Fibroblast of the aortic adventitia (primary cell): ENCODE results near the gene ATP8A2. TPM values are rescaled to one million over a fixed set of nuclear protein-coding genes. Genes with fewer than 3 reads are reported as not detected.

ENCODE experiments used
- DNase-seq: peaks from one replicate; pipeline ENCODE4 v3.0.0-alpha.2; 2010; ENCODE audit warnings: low read depth
- H3K4me3 ChIP-seq: 2 replicates; pipeline ENCODE4 v1.5.1; 2011; ENCODE audit warnings: low read depth, mild to moderate bottlenecking, control low read depth, low read length, moderate library complexity
- CTCF ChIP-seq: IDR thresholded peaks from 2 replicates; pipeline ENCODE4 v1.5.1; 2011; ENCODE audit warnings: mild to moderate bottlenecking, low read length, control low read depth, inconsistent platforms; ENCODE audit not compliant: insufficient read depth
- total RNA-seq: library from RNA; depleted of rRNA; stranded (reverse); fragments of >200 nt; gene quantifications from 2 replicates; pipeline ENCODE4 v1.2.3, GENCODE V29; 2012; ENCODE audit warnings: low replicate concordance

ATP8A2 gene
- total RNA-seq, 1 donor: under 0.01 TPM

DNA sequence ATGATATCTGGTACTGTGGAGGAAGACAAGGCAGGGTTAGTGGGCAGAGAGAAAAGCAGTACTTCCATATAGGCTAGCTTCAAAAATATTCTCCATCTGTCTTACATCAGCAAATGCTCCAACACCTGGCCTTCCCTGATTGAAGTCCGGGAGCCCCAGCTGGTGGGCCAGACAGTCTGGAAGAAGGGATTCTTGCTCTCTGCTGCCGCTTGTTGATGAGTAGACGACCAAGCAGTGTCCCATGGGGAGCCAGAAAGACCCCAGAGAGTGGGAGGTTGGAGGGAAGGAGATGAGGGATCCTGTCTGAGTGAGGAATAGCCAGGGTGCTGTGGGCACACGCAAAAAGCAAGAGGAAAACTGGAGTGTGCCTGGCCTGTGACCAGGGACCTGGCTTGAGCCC lies 95.1 kb downstream of the ATP8A2 start:
- no peak for TF ChIP-seq CTCF
- no peak overlapping the region for H3K4me3 ChIP-seq
- no peak for DNase-seq

GRCh38 chr13:25468325-25469168 lies 96.8 kb downstream of the ATP8A2 start:
- no peak overlapping the region for H3K4me3 ChIP-seq
- DNase-seq: no peak
- no peak for TF ChIP-seq CTCF

DNA sequence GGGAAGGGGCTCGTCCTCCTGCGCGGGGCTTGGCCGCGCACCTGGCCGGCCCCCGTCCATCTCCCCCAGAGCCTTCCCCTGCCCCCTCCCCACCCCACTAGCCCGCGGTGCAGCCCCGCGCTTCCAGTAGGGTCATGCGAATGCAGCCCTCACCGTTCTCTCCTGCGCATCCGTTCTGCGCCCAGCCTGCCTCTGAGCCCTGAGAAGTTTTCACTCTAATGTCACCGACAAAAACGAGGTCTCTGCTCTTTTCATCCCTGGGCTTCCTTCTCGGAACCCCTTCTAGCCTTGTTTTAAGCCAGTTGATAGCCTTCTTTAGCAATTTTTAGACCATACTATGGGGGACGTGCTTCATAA lies 97.4 kb downstream of the ATP8A2 start:
- H3K4me3 ChIP-seq: no peak overlapping the region
- DNase-seq: no peak

DNA sequence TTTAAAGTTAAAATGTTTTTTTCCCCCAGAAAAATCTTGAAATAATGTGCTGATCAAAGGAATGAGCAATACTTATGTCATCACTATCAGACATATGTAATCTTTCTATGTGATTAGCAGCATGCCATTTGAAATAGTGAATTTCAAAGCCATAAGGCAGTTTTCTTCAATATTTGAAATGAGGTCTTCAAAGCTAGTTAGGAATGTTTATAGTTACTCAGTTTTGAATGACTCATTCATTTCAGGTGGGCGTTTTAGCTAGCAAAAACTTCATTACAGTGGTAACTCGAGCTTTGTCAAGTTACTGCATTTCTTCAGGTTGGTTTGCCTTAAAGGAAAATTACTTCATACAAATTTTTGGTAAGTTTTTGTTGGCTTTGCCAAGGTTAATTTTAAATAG lies 102.1 kb downstream of the ATP8A2 start:
- no peak for TF ChIP-seq CTCF
- no peak for DNase-seq

More for the DNA sequence above, 97.4 kb downstream of the ATP8A2 start:
- TF ChIP-seq CTCF: no peak

DNA sequence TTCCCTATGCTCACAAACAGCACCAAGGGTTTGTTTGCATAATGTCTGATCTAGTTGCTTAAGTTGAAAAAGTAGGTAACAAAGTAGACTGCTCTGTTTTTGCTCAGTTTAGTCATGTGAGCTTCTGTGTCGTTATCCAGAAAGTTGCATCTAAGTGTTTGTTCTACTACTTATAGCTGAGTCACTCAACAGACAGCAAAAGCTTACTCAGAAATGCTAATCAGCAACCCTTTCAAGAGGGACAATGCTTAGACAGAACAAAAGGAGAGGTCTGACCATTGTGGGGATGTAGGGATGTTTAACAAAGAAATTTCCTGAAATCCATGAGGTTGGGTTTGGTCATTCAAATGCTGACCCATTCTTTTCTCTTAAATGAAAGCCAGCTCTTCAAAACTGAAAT lies 106.4 kb downstream of the ATP8A2 start:
- DNase-seq: no peak
- H3K4me3 ChIP-seq: no peak overlapping the region
- no peak for TF ChIP-seq CTCF

More for the DNA sequence above, 102.1 kb downstream of the ATP8A2 start:
- no peak overlapping the region for H3K4me3 ChIP-seq

GRCh38 chr13:25489238-25489637 lies 117.5 kb downstream of the ATP8A2 start:
- no peak overlapping the region for H3K4me3 ChIP-seq
- DNase-seq: no peak
- TF ChIP-seq CTCF: no peak

DNA sequence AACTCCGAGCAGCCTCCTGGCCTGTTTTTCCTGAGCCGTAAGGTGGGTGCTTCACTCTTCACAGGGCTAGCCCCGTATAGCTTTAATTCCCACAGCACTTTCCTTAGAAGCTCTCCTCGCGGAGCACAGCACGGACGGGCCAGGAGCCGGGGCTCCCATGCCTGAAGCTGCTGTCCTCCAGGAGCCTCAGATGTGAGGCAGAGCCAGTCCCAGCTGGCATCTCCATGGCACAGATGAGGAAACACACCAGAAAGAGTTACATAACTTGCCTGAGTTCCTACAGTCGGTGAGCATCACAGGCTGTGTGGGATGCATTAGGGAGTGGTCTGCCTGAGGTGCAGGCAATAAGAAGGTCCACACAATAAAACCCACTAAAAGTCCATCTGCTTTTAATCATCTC lies 118.5 kb downstream of the ATP8A2 start:
- no peak for TF ChIP-seq CTCF
- DNase-seq: no peak
- H3K4me3 ChIP-seq: no peak overlapping the region
